ENCODE measurements around the gene CTF1.
"Not testable (repeated sequence)": the region's sequence is repeated elsewhere in the genome, so short reads cannot be mapped to it uniquely, and the experiment has no call there.

CTF1 gene

GRCh38 chr16:30888856-30889499 is 7.4 kb upstream of the CTF1 start:
- DNase-seq: no peak

GRCh38 chr16:30889721-30890120 is 6.7 kb upstream of the CTF1 start:
- DNase-seq: no peak

- DNase-seq: not testable (repeated sequence)
These were observed 5.2 kb upstream of the CTF1 start for GRCh38 chr16:30891043-30891823.

GRCh38 chr16:30892670-30893416 is 3.6 kb upstream of the CTF1 start:
- DNase-seq: no peak

GRCh38 chr16:30893417-30893743 is 3.0 kb upstream of the CTF1 start:
- DNase-seq: no peak

GRCh38 chr16:30893744-30894539 is 2.5 kb upstream of the CTF1 start, which contains the start of gene BCL7C:
TSS of gene BCL7C (minus strand) at chr16:30894077. CDS start at chr16:30893944, 133 bp downstream.
- peak; percentile 85 for DNase-seq

- no peak for DNase-seq
These were observed 1.7 kb upstream of the CTF1 start for GRCh38 chr16:30894540-30895368.

- no peak for DNase-seq
These were observed 670 bp upstream of the CTF1 start for GRCh38 chr16:30895627-30896260.

- DNase-seq: peak; percentile 82
These were observed 697 bp downstream of the CTF1 start for GRCh38 chr16:30896889-30897733.

GRCh38 chr16:30899794-30900193 is 3.4 kb downstream of the CTF1 start:
- DNase-seq: no peak

GRCh38 chr16:30900588-30900987 is 4.2 kb downstream of the CTF1 start:
- no peak for DNase-seq

GRCh38 chr16:30901201-30902028 is 5.0 kb downstream of the CTF1 start:
- no peak for DNase-seq

- peak; percentile 62 for DNase-seq
These were observed 5.9 kb downstream of the CTF1 start for GRCh38 chr16:30902029-30902972.

GRCh38 chr16:30903002-30903401 is 6.6 kb downstream of the CTF1 start:
- DNase-seq: no peak

GRCh38 chr16:30903596-30903995 is 7.2 kb downstream of the CTF1 start:
- DNase-seq: no peak

- DNase-seq: no peak
These were observed 7.8 kb downstream of the CTF1 start for GRCh38 chr16:30904114-30904780.

GRCh38 chr16:30907064-30907463 is 10.7 kb downstream of the CTF1 start:
- DNase-seq: no peak

Measured in stimulated activated CD4-positive, alpha-beta T cell treated with anti-CD3 and anti-CD28 coated beads, Interleukin-12 subunit alpha, Interleukin-12 subunit beta, amount 100 ng/mL, for 4 hours (primary cell).